IMR-90 (cell line): ENCODE results near the gene CDC42EP5. TPM values are rescaled to one million over a fixed set of nuclear protein-coding genes. Genes with fewer than 3 reads are reported as not detected.

Experiments used
- ATAC-seq: fragments of 200-7000 bp; cut with Tn5 transposase; 2 replicates; pipeline ENCODE4 v1.9.1; 2020; ENCODE audit warnings: low read depth, mild to moderate bottlenecking, moderate library complexity
- BruUV-seq: library from RNA; stranded (reverse); fragments of 400-500 nt; replicated peaks from 2 replicates; lab custom pipeline; 2021; lab: Mats Ljungman, UMichigan
- CTCF ChIA-PET: fragments of 300-600 bp; formaldehyde crosslinking; extraction: SDS; loops from one replicate; lab custom pipeline; 2021; ENCODE audit warnings: antibody characterized with exemption; lab: Yijun Ruan, JAX
- POLR2A ChIA-PET: fragments of 300-600 bp; sonication (Branson Sonifier 250); formaldehyde crosslinking; loops from one replicate; lab custom pipeline; 2022; ENCODE audit warnings: antibody characterized with exemption; ENCODE audit not compliant: unreplicated experiment; lab: Charles Lee
- DNase-seq: peaks from one replicate; pipeline ENCODE4 v3.0.0; 2013
- H2AFZ ChIP-seq: replicated peaks from 2 replicates; pipeline ENCODE3; 2013; ENCODE audit warnings: low read length, mild to moderate bottlenecking; ENCODE audit not compliant: poor library complexity
- H2AK5ac ChIP-seq: 2 replicates; pipeline ENCODE4 v1.6.1; 2013; ENCODE audit warnings: low read depth, low read length, inconsistent platforms
- H2AK9ac ChIP-seq: replicated peaks from 2 replicates; pipeline ENCODE3; 2013; ENCODE audit warnings: mild to moderate bottlenecking, low read depth, low read length, moderate library complexity; ENCODE audit not compliant: poor library complexity
- H2BK120ac ChIP-seq: 2 replicates; pipeline ENCODE4 v1.6.1; 2013; ENCODE audit warnings: low read depth, low read length, inconsistent platforms
- H2BK15ac ChIP-seq: 3 replicates; pipeline ENCODE4 v1.6.1; 2013; ENCODE audit warnings: low read depth, low read length, inconsistent platforms
- H2BK20ac ChIP-seq: 2 replicates; pipeline ENCODE4 v1.6.1; 2013; ENCODE audit warnings: low read depth, mild to moderate bottlenecking, inconsistent platforms, low read length, moderate library complexity
- H2BK5ac ChIP-seq: 2 replicates; pipeline ENCODE4 v1.6.1; 2013; ENCODE audit warnings: mild to moderate bottlenecking, low read depth, low read length, inconsistent platforms; ENCODE audit not compliant: poor library complexity, severe bottlenecking
- H3K14ac ChIP-seq: replicated peaks from 2 replicates; pipeline ENCODE4 v1.6.1; 2013; ENCODE audit warnings: low read depth, low read length, inconsistent platforms
- H3K18ac ChIP-seq: 2 replicates; pipeline ENCODE4 v1.6.1; 2013; ENCODE audit warnings: low read depth, low read length, control low read depth
- H3K23ac ChIP-seq: 2 replicates; pipeline ENCODE4 v1.6.1; 2013; ENCODE audit warnings: low read depth, low read length, inconsistent platforms
- H3K27ac ChIP-seq: 2 replicates; pipeline ENCODE4 v1.5.1; 2013; ENCODE audit warnings: mild to moderate bottlenecking, control low read depth, low read length; ENCODE audit not compliant: insufficient read depth
- H3K27me3 ChIP-seq: 2 replicates; pipeline ENCODE4 v1.6.1; 2013; ENCODE audit warnings: low read length; ENCODE audit not compliant: control insufficient read depth, insufficient read depth
- H3K36me3 ChIP-seq: 2 replicates; pipeline ENCODE4 v1.6.1; 2013; ENCODE audit warnings: low read length, mixed read lengths; ENCODE audit not compliant: control insufficient read depth, insufficient read depth
- H3K4ac ChIP-seq: 2 replicates; pipeline ENCODE4 v1.6.1; 2013; ENCODE audit warnings: low read depth, low read length, inconsistent platforms
- H3K4me1 ChIP-seq: 2 replicates; pipeline ENCODE4 v1.6.1; 2013; ENCODE audit warnings: low read length, mixed read lengths; ENCODE audit not compliant: control insufficient read depth, insufficient read depth
- H3K4me2 ChIP-seq: 2 replicates; pipeline ENCODE4 v1.6.1; 2013; ENCODE audit warnings: low read depth, mild to moderate bottlenecking, control low read depth, low read length, moderate library complexity
- H3K4me3 ChIP-seq: 2 replicates; pipeline ENCODE4 v1.5.1; 2013; ENCODE audit warnings: low read depth, mild to moderate bottlenecking, control low read depth, low read length, moderate library complexity; ENCODE audit not compliant: insufficient read depth
- H3K56ac ChIP-seq: 2 replicates; pipeline ENCODE4 v1.6.1; 2013; ENCODE audit warnings: low read length, inconsistent platforms; ENCODE audit not compliant: insufficient read depth; ENCODE audit errors: extremely low read depth
- H3K79me1 ChIP-seq, 2 experiments: 2 replicates each; pipeline ENCODE4 v1.6.1; 2013; ENCODE audit warnings: low read length in 2 of 2, inconsistent platforms in 1 of 2, low read depth in 1 of 2
- H3K9ac ChIP-seq: 2 replicates; pipeline ENCODE4 v1.6.1; 2013; ENCODE audit warnings: low read depth, low read length, control low read depth
- H3K9me1 ChIP-seq: 2 replicates; pipeline ENCODE4 v1.6.1; 2013; ENCODE audit warnings: low read length, inconsistent platforms; ENCODE audit not compliant: insufficient read depth
- H3K9me3 ChIP-seq: 2 replicates; pipeline ENCODE4 v1.6.1; 2013; ENCODE audit warnings: low read length; ENCODE audit not compliant: control insufficient read depth, insufficient read depth
- H4K20me1 ChIP-seq: 2 replicates; pipeline ENCODE4 v1.6.1; 2013; ENCODE audit warnings: low read length, inconsistent platforms; ENCODE audit not compliant: insufficient read depth
- H4K5ac ChIP-seq: 2 replicates; pipeline ENCODE4 v1.6.1; 2013; ENCODE audit warnings: mild to moderate bottlenecking, low read depth, low read length, control low read depth
- H4K8ac ChIP-seq, 2 experiments: 2 replicates each; pipeline ENCODE4 v1.6.1; 2013; ENCODE audit warnings: low read depth in 2 of 2, low read length in 2 of 2, control low read depth in 1 of 2, inconsistent platforms in 1 of 2
- H4K91ac ChIP-seq: 2 replicates; pipeline ENCODE4 v1.6.1; 2013; ENCODE audit warnings: low read depth, low read length, inconsistent platforms; ENCODE audit not compliant: insufficient read depth
- CEBPB ChIP-seq: IDR thresholded peaks from 2 replicates; pipeline ENCODE4 v1.6.1; 2012; ENCODE audit warnings: low read depth, low read length, improper control_type of control experiment
- CHD1 ChIP-seq: IDR thresholded peaks from 2 replicates; pipeline ENCODE4 v1.6.1; 2012; ENCODE audit warnings: low read depth, low read length, improper control_type of control experiment
- FOS ChIP-seq: fragments of 150-350 bp; IDR thresholded peaks from 2 replicates; pipeline ENCODE4 v1.6.1; 2016; ENCODE audit warnings: low read depth, low read length
- MXI1 ChIP-seq: IDR thresholded peaks from 2 replicates; pipeline ENCODE4 v1.6.1; 2012; ENCODE audit warnings: low read depth, mild to moderate bottlenecking, low read length, moderate library complexity, borderline replicate concordance
- POLR2A ChIP-seq: IDR thresholded peaks from 2 replicates; pipeline ENCODE4 v1.6.1; 2012; ENCODE audit warnings: mild to moderate bottlenecking, low read depth, low read length
- RCOR1 ChIP-seq: IDR thresholded peaks from 2 replicates; pipeline ENCODE4 v1.6.1; 2012; ENCODE audit warnings: mild to moderate bottlenecking, low read length, improper control_type of control experiment; ENCODE audit not compliant: insufficient replicate concordance
- RFX5 ChIP-seq: IDR thresholded peaks from 2 replicates; pipeline ENCODE4 v1.8.0; 2012; ENCODE audit warnings: low read depth, mild to moderate bottlenecking, low read length, moderate library complexity
- SMC3 ChIP-seq: fragments of 150-350 bp; IDR thresholded peaks from 2 replicates; pipeline ENCODE4 v1.6.1; 2016; ENCODE audit warnings: low read depth, mild to moderate bottlenecking, antibody characterized with exemption, low read length, moderate library complexity
- WGBS, 2 experiments: methylation state at CpG; one replicate each; pipeline versions ENCODE4 v1.1.5 to v1.1.7; 2013; ENCODE audit warnings: missing lambda C conversion rate in 2 of 2; ENCODE audit not compliant: insufficient read length in 1 of 2; ENCODE audit errors: extremely low coverage in 2 of 2; 5-methylcytosine and 5-hydroxymethylcytosine counted together
- dilution Hi-C: fragments of 300-500 bp; cut with HindIII; formaldehyde crosslinking; loops from one replicate; pipeline ENCODE4 v1.14.3; 2018; ENCODE audit warnings: low sequenced_read_pairs; ENCODE audit not compliant: unreplicated experiment
- in situ Hi-C: fragments of 300-500 bp; cut with MboI; formaldehyde crosslinking; loops from 3 replicates; pipeline ENCODE4 v1.14.3; 2019; ENCODE audit warnings: low sequenced_read_pairs, inconsistent platforms, mixed read lengths
- intact Hi-C: fragments of 100-400 bp; cut with micrococcal nuclease; formaldehyde crosslinking; loops from 2 replicates; pipeline ENCODE4 v1.10.0; 2022
- polyA plus RNA-seq, 3 experiments: library from polyadenylated mRNA; depleted of rRNA; stranded (reverse); fragments of >200 nt; gene quantifications; 2 replicates each; pipeline ENCODE4 v1.2.3, GENCODE V29; 2012; ENCODE audit warnings: low replicate concordance in 1 of 3
- total RNA-seq: library from RNA; depleted of rRNA; stranded (reverse); fragments of >200 nt; gene quantifications from 2 replicates; pipeline ENCODE4 v1.2.3, GENCODE V29; 2012
- TF ChIP-seq, protein P1 (sequence below): fragments of 150-350 bp; IDR thresholded peaks from 2 replicates; pipeline ENCODE4 v1.6.1; 2017; ENCODE audit warnings: mild to moderate bottlenecking, antibody characterized with exemption, low read length, low read depth
- TF ChIP-seq, protein P2 (sequence below): conservative IDR thresholded peaks from 2 replicates; pipeline ENCODE4 v1.5.1; 2012; ENCODE audit warnings: mild to moderate bottlenecking, low read depth, low read length, improper control_type of control experiment

Gene CDC42EP5
- total and polyA plus RNA-seq, 2 of the 4 experiments (the other 2 are of a cell fraction) = 7.2 to 25.3 TPM

DNA sequence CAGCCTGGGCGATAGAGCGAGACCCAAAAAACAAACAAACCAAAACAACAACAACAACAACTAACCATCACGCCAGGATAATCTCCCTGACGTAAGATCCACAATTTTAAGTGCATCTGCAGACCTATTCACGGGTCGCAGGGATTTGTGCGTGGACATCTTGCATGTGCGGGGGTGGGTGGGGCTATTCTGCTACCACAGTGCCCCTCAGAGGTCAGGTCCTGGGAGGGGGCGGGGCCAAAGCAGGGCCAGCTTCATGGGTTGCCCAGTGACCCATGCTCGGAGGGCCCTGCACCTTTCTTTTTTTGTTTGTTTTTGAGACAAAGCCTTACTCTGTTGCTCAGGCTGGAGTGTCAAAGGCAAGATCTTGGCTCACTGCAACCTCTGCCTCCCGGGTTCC, 2.6 kb upstream of the CDC42EP5 start:
- no peak overlapping the region for H4K8ac ChIP-seq
- no peak overlapping the region for H3K4me2 ChIP-seq
- H3K27ac ChIP-seq = no peak overlapping the region
- no peaks in the 10 kb centered on the region for H3K36me3 ChIP-seq
- no peak overlapping the region for H4K91ac ChIP-seq
- ATAC-seq = no peak
- no TSS peak for BruUV-seq
- peaks cover 4% of the 10 kb centered on the region; the same call in 1 of the 2 replicates for H3K9me1 ChIP-seq
- H2AK5ac ChIP-seq = no peak overlapping the region
- H2BK5ac ChIP-seq = no peak overlapping the region
- H3K14ac ChIP-seq = no peak overlapping the region
- H3K18ac ChIP-seq = no peak overlapping the region
- H3K4me1 ChIP-seq = peaks cover 11% of the 10 kb centered on the region
- dilution Hi-C loops = no loop called here
- H2BK120ac ChIP-seq = no peak overlapping the region
- no peak overlapping the region for H3K23ac ChIP-seq
- in situ Hi-C loops = no loop called here
- no peaks in the 10 kb centered on the region for H3K9me3 ChIP-seq
- TF ChIP-seq FOS (no peak), SMC3 (no peak), RCOR1 (no peak), POLR2A (no peak), RFX5 (no peak), CHD1 (no peak), MXI1 (no peak), CEBPB (no peak)
- TF ChIP-seq, protein P1, sequence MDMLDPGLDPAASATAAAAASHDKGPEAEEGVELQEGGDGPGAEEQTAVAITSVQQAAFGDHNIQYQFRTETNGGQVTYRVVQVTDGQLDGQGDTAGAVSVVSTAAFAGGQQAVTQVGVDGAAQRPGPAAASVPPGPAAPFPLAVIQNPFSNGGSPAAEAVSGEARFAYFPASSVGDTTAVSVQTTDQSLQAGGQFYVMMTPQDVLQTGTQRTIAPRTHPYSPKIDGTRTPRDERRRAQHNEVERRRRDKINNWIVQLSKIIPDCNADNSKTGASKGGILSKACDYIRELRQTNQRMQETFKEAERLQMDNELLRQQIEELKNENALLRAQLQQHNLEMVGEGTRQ = no peak
- TF ChIP-seq, protein P2, sequence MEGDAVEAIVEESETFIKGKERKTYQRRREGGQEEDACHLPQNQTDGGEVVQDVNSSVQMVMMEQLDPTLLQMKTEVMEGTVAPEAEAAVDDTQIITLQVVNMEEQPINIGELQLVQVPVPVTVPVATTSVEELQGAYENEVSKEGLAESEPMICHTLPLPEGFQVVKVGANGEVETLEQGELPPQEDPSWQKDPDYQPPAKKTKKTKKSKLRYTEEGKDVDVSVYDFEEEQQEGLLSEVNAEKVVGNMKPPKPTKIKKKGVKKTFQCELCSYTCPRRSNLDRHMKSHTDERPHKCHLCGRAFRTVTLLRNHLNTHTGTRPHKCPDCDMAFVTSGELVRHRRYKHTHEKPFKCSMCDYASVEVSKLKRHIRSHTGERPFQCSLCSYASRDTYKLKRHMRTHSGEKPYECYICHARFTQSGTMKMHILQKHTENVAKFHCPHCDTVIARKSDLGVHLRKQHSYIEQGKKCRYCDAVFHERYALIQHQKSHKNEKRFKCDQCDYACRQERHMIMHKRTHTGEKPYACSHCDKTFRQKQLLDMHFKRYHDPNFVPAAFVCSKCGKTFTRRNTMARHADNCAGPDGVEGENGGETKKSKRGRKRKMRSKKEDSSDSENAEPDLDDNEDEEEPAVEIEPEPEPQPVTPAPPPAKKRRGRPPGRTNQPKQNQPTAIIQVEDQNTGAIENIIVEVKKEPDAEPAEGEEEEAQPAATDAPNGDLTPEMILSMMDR = no peak
- H3K9ac ChIP-seq = no peak overlapping the region
- H4K5ac ChIP-seq = no peak overlapping the region
- no peak for DNase-seq
- H2AK9ac ChIP-seq = no peak overlapping the region
- no peaks in the 10 kb centered on the region for H4K20me1 ChIP-seq
- no peak overlapping the region for H2BK20ac ChIP-seq
- ChIA-PET POLR2A (no interaction called here), CTCF (no interaction called here)
- no peak overlapping the region for H3K4ac ChIP-seq
- H2BK15ac ChIP-seq = no peak overlapping the region
- no peak overlapping the region for H3K4me3 ChIP-seq
- intact Hi-C loops = loop anchor here (10.0 kb wide), 1 partner anchor 589 kb away; the partner anchor contains the start of gene RDH13
- H2AFZ ChIP-seq = no peak overlapping the region
- no peak overlapping the region for H3K56ac ChIP-seq
- no peaks in the 10 kb centered on the region; a peak in 1 of 4 replicates for H3K79me1 ChIP-seq
- 0 out of 2 replicates have a peak, but pooled peaks cover 2% of the 10 kb centered on the region for H3K27me3 ChIP-seq
- 80% methylated on average over 6 of the region's 11 CpGs; no CpG with 5 or more reads in 1 of the 2 experiments for WGBS, 2 experiments
